HFFc6 (cell line): ENCODE results near the gene RASGRP3. TPM values are rescaled to one million over a fixed set of nuclear protein-coding genes. Genes with fewer than 3 reads are reported as not detected.

Experiments
- DNase-seq: peaks from one replicate; pipeline ENCODE4 v3.0.0-alpha.2; 2018
- H3K27ac Mint-ChIP-seq: 2 replicates; pipeline ENCODE4 v1.8.0; 2020; ENCODE audit warnings: mild to moderate bottlenecking, mixed read lengths
- H3K27me3 Mint-ChIP-seq: 2 replicates; pipeline ENCODE4 v1.8.0; 2021; ENCODE audit warnings: mild to moderate bottlenecking, moderate library complexity, mixed read lengths; ENCODE audit not compliant: insufficient read depth
- H3K36me3 Mint-ChIP-seq: 2 replicates; pipeline ENCODE4 v1.8.0; 2021; ENCODE audit warnings: low read depth, mixed read lengths
- H3K4me1 Mint-ChIP-seq: 2 replicates; pipeline ENCODE4 v1.8.0; 2020; ENCODE audit warnings: low read depth, mixed read lengths
- H3K4me3 Mint-ChIP-seq: 2 replicates; pipeline ENCODE4 v1.8.0; 2020; ENCODE audit warnings: mild to moderate bottlenecking, moderate library complexity, mixed read lengths
- H3K9me3 Mint-ChIP-seq: 2 replicates; pipeline ENCODE4 v1.8.0; 2020; ENCODE audit warnings: mild to moderate bottlenecking, mixed read lengths
- CTCF ChIP-seq: fragments of 200-600 bp; sonication (generic); IDR thresholded peaks from 2 replicates; pipeline ENCODE4 v1.5.0; 2021; ENCODE audit warnings: antibody characterized with exemption, mild to moderate bottlenecking
- total RNA-seq, 6 experiments: library from RNA; stranded (reverse); fragmentation: NEBNext Ultra II Directional; extraction: Animal tissue kit (Norgen Biotek cat#: 25700); gene quantifications; 2 replicates in 1 of 6; 3 replicates in 5 of 6; pipeline ENCODE4 v1.2.3, GENCODE V29; 2021

The RASGRP3 gene
- total RNA-seq, 6 experiments from 2014 or later: 1.7 to 4.6 (median 3.0) TPM

- Mint-ChIP-seq H3K4me3 (no peak overlapping the region), H3K4me1 (peaks cover 5% of the 10 kb centered on the region), H3K9me3 (no peaks in the 10 kb centered on the region), H3K27me3 (peaks cover 16% of the 10 kb centered on the region), H3K36me3 (no peaks in the 10 kb centered on the region), H3K27ac (no peak overlapping the region)
- DNase-seq: no peak
- TF ChIP-seq CTCF: no peak
These were observed 130.8 kb downstream of the RASGRP3 start for GRCh38 chr2:33607251-33607721.

- H3K27ac Mint-ChIP-seq: no peak overlapping the region
- no peaks in the 10 kb centered on the region for H3K36me3 Mint-ChIP-seq
- H3K9me3 Mint-ChIP-seq: no peaks in the 10 kb centered on the region
- peaks cover 19% of the 10 kb centered on the region for H3K27me3 Mint-ChIP-seq
- no peak for TF ChIP-seq CTCF
- H3K4me1 Mint-ChIP-seq: no peaks in the 10 kb centered on the region
- no peak overlapping the region for H3K4me3 Mint-ChIP-seq
- DNase-seq: no peak
These were observed 131.5 kb downstream of the RASGRP3 start for GRCh38 chr2:33607905-33608304.

GRCh38 chr2:33614190-33614589 is 137.7 kb downstream of the RASGRP3 start:
- Mint-ChIP-seq H3K36me3 (no peaks in the 10 kb centered on the region; the same call in 1 of the 2 replicates), H3K27me3 (peaks cover 10% of the 10 kb centered on the region; the same call in 1 of the 2 replicates)

More at GRCh38 chr2:33614190-33614589, 137.7 kb downstream of the RASGRP3 start:
- H3K4me1 Mint-ChIP-seq: peaks cover 9% of the 10 kb centered on the region; the same call in 1 of the 2 replicates
- H3K4me3 Mint-ChIP-seq: no peak overlapping the region
- H3K9me3 Mint-ChIP-seq: peaks cover 3% of the 10 kb centered on the region; the same call in 1 of the 2 replicates
- no peak overlapping the region for H3K27ac Mint-ChIP-seq
- no peak for DNase-seq
- TF ChIP-seq CTCF: no peak

Other genes starting within 250 kb of the RASGRP3 start
- 100 to 1,000 TPM; 144 to 178 (median 167) TPM for gene FAM98A, start 122.7 kb downstream of the RASGRP3 start, total RNA-seq